Natural killer cell treated with Interleukin-12 subunit alpha and Interleukin-12 subunit beta and Interleukin-15 and Interleukin-18, amount 100 ng/mL, for 72 hours (primary cell): ENCODE data around the gene SLC38A3. TPM values are rescaled to one million over a fixed set of nuclear protein-coding genes. Genes with fewer than 3 reads are reported as not detected.

Experiments
- ATAC-seq, 2 donors: fragments of 150-1000 bp; cut with Tn5 transposase in 1 of 2; sonication (Bioruptor Pico), chemical (Tn5 transposase) in 1 of 2; 2 replicates each; pipeline ENCODE4 v1.10.0; 2021
- DNase-seq: peaks from one replicate; pipeline ENCODE4 v3.0.0; 2022; ENCODE audit warnings: low spot score
- H3K27ac Mint-ChIP-seq, 2 donors: 1 replicate in 1 of 2; 2 replicates in 1 of 2; pipeline ENCODE4 v1.8.0; 2022; ENCODE audit warnings: mixed read lengths in 2 of 2, mild to moderate bottlenecking in 1 of 2, moderate library complexity in 1 of 2
- H3K27me3 Mint-ChIP-seq, 2 donors: 1 replicate in 1 of 2; 2 replicates in 1 of 2; pipeline ENCODE4 v1.8.0; 2022; ENCODE audit warnings: mixed read lengths in 2 of 2
- H3K36me3 Mint-ChIP-seq: one replicate; pipeline ENCODE4 v1.8.0; 2022; ENCODE audit warnings: mixed read lengths
- H3K4me1 Mint-ChIP-seq, 2 donors: 1 replicate in 1 of 2; 2 replicates in 1 of 2; pipeline ENCODE4 v1.8.0; 2022; ENCODE audit warnings: low read depth in 2 of 2, mixed read lengths in 2 of 2, mild to moderate bottlenecking in 1 of 2
- H3K4me3 Mint-ChIP-seq: one replicate; pipeline ENCODE4 v1.8.0; 2022; ENCODE audit warnings: mixed read lengths
- H3K9me3 Mint-ChIP-seq: 2 replicates; pipeline ENCODE4 v1.8.0; 2022; ENCODE audit warnings: mixed read lengths
- total RNA-seq, 2 donors: library from RNA; stranded (reverse); gene quantifications; one replicate each; pipeline ENCODE4 v1.2.3, GENCODE V29; 2022

Gene SLC38A3
- total RNA-seq, 2 donors from 2014 or later, result not detected

DNA sequence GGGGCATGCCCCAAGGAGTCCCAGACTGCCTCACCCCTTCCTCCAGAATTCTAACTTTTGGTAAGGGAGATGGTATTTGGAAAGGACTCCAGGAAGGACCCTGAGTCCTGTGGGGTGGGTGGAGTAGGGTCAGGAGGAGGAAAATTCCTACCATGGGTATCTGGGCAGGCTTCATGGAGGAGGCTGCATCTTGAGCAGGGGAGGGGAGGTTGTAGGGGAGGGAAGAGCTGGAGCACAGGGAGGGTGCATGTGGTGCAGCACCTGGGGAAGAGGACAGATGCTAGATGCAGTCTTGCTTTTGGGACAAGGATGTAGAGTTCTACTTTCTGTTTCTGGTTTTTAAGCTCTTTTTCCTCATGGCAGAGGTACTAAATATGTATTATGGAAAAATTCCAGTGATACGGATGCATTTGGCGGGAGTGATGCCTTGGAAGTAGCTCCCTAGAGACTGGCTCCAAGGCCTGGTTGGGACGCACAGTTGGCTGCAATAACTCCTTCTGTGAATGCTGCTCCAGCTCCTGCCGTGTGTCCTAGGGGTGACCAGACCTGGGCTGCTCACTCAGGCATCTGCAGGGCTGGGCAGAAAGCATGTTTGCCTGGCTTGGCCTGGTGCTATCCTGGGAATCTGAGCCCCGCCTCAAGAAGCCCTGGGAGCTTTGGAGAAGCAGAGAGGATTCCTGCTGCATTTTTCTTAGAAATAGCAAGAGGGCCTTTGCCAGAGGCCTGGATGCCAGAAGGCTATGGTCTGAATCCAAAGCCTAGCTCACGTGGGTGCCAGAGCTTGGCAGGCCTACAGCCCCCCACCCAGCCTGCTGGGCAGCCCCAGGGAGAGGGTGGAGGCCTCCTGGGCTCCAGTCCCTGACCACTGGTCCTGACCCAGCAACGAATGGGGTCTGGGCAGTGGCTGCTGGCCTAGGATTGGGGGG, 39.8 kb upstream of the SLC38A3 start:
- H3K4me1 Mint-ChIP-seq, result no peaks in the 10 kb centered on the region
- no peaks in the 10 kb centered on the region for H3K27me3 Mint-ChIP-seq
- DNase-seq, result no peak
- H3K9me3 Mint-ChIP-seq, result no peaks in the 10 kb centered on the region
- peak overlapping the region in 1 of 2 donors; percentile 2 for H3K27ac Mint-ChIP-seq
- ATAC-seq, result no peak
- H3K36me3 Mint-ChIP-seq, result no peaks in the 10 kb centered on the region
- H3K4me3 Mint-ChIP-seq, result no peak overlapping the region

GRCh38 chr3:50165910-50166538, 39.0 kb upstream of the SLC38A3 start:
- H3K9me3 Mint-ChIP-seq, result no peaks in the 10 kb centered on the region
- no peak overlapping the region for H3K4me3 Mint-ChIP-seq
- H3K4me1 Mint-ChIP-seq, result no peaks in the 10 kb centered on the region

DNA sequence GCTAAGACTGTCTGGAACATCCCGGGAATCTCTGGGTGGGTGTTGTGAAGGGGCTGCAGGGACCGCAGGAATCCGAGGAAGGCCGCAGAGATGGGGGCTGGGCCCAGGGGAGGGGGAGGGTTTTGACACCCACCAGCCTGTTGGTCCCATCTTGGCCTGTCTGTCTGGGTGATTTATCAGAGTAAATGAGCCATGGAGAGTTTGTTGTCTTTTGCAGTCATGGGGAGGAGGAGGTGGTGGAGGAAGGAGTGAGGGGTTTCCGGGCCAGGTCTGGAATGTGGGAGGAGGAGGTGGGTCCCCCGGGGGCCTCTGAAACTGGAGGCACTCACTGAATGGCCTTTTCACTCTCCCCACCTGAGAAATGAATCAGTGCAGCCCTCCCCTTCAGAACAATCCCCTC, 38.5 kb upstream of the SLC38A3 start:
- H3K4me3 Mint-ChIP-seq, result no peak overlapping the region
- DNase-seq, result no peak

More at GRCh38 chr3:50165910-50166538, 39.0 kb upstream of the SLC38A3 start:
- H3K36me3 Mint-ChIP-seq, result no peaks in the 10 kb centered on the region
- no peaks in the 10 kb centered on the region for H3K27me3 Mint-ChIP-seq
- DNase-seq, result no peak
- no peak for ATAC-seq
- no peak overlapping the region for H3K27ac Mint-ChIP-seq

GRCh38 chr3:50167069-50167840, 37.8 kb upstream of the SLC38A3 start:
- H3K4me1 Mint-ChIP-seq, result no peaks in the 10 kb centered on the region
- H3K27ac Mint-ChIP-seq, result no peak overlapping the region
- H3K36me3 Mint-ChIP-seq, result no peaks in the 10 kb centered on the region
- ATAC-seq (no peak), DNase-seq (no peak)
- no peaks in the 10 kb centered on the region for H3K27me3 Mint-ChIP-seq
- H3K9me3 Mint-ChIP-seq, result no peaks in the 10 kb centered on the region
- no peak overlapping the region for H3K4me3 Mint-ChIP-seq

More for the DNA sequence above, 38.5 kb upstream of the SLC38A3 start:
- Mint-ChIP-seq H3K4me1 (no peaks in the 10 kb centered on the region), H3K36me3 (no peaks in the 10 kb centered on the region), H3K27ac (no peak overlapping the region), H3K9me3 (no peaks in the 10 kb centered on the region), H3K27me3 (no peaks in the 10 kb centered on the region)
- ATAC-seq, result no peak

DNA sequence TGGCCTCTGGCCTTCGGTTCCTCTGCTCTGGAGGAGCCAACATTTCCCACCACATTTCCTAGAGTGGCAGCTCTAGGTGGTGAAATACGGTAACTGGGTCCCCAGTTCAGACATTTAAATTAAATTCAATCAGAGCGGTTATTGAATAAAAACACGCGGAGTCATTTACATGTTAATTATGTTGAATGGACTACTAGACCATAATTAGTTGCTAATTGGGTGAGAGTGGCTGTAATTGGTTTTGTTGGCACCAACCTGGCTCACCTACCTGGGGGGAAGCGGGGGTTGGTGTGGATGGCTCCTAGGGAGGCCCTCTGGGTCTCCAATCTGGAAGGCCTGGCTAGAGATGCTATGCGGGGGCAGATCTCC, 37.2 kb upstream of the SLC38A3 start:
- no peaks in the 10 kb centered on the region for H3K27me3 Mint-ChIP-seq
- no peaks in the 10 kb centered on the region for H3K9me3 Mint-ChIP-seq
- DNase-seq, result no peak
- no peak overlapping the region for H3K4me3 Mint-ChIP-seq
- H3K27ac Mint-ChIP-seq, result no peak overlapping the region
- no peaks in the 10 kb centered on the region for H3K4me1 Mint-ChIP-seq
- ATAC-seq, result no peak
- no peaks in the 10 kb centered on the region for H3K36me3 Mint-ChIP-seq

DNA sequence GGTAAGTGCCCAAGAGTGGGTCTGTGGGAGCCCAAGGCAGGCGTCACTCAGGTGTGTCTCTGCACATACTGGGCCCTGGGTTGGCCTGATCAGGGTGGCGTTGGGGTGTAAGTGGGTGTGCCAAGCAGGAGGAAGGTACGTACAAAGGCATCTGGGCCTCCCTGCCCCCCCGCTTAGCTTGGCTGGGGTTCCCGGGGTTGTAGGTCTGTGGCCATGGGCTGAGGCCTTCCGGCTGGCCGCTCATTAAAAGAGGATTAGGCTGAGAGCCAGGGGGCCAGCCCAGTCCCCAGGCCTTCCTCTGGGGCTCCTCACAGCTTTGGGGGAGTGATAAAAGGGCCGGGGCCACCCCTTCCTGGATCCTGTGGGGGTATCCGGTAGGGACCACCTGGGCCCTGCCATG, 36.7 kb upstream of the SLC38A3 start:
- Mint-ChIP-seq H3K9me3 (no peaks in the 10 kb centered on the region), H3K27me3 (no peaks in the 10 kb centered on the region), H3K4me3 (no peak overlapping the region), H3K4me1 (no peaks in the 10 kb centered on the region), H3K36me3 (no peaks in the 10 kb centered on the region), H3K27ac (no peak overlapping the region)
- DNase-seq (no peak), ATAC-seq (no peak)

DNA sequence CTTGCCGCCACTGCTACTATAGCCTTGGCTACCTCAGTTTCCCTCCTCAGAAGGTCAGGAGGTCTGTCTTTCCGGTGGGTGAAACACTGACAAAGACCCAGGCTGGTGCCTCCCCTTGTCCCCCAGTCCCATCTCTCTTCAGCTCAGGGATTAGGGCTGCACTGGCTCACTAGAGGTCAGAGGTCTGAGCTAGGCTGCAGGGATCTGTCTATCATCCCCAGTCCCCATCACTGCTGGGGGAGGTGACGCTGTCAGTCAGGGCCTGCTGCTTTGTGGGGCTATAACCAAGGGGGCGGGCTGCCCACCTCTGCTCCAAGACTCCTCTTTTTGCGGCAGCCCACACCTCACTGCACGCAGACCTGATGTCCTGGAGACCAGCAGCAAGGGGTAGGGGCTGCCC, 36.3 kb upstream of the SLC38A3 start:
- Mint-ChIP-seq H3K27me3 (no peaks in the 10 kb centered on the region), H3K27ac (no peak overlapping the region), H3K9me3 (no peaks in the 10 kb centered on the region), H3K36me3 (no peaks in the 10 kb centered on the region), H3K4me1 (peaks cover 2 to 3% of the 10 kb centered on the region in 2 donors), H3K4me3 (no peak overlapping the region)
- DNase-seq (no peak), ATAC-seq (no peak)

GRCh38 chr3:50169232-50169832, 35.7 kb upstream of the SLC38A3 start:
- Mint-ChIP-seq H3K9me3 (no peaks in the 10 kb centered on the region), H3K27me3 (no peaks in the 10 kb centered on the region), H3K4me3 (no peak overlapping the region), H3K4me1 (peaks cover 2 to 4% of the 10 kb centered on the region in 2 donors), H3K36me3 (no peaks in the 10 kb centered on the region), H3K27ac (no peak overlapping the region)
- no peak for DNase-seq
- no peak for ATAC-seq

GRCh38 chr3:50169858-50170257, 35.2 kb upstream of the SLC38A3 start:
- Mint-ChIP-seq H3K36me3 (no peaks in the 10 kb centered on the region), H3K27ac (no peak overlapping the region), H3K4me1 (peaks cover 2 to 4% of the 10 kb centered on the region in 2 donors), H3K27me3 (no peaks in the 10 kb centered on the region), H3K9me3 (no peaks in the 10 kb centered on the region), H3K4me3 (no peak overlapping the region)
- DNase-seq (no peak), ATAC-seq (no peak)

DNA sequence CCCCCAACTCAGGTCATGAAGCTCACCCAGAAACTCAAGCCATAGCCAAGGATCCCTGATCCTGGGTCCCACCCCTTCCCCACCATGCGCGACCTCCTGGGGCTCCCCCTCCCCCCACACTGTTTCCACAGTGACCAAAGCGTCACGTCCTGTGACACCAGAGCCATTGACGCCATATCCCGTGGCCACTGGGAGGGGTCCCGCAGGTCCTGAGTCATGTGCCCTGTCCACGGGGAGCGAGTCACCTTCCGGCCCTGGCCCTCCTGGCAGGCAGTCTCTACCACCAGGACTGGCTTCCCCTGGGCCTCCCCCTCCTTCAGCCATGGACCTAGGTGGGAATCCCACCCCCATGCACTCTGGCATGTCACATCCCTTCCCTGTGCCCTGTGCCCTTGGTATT, 34.4 kb upstream of the SLC38A3 start:
- Mint-ChIP-seq H3K4me3 (no peak overlapping the region), H3K27ac (no peak overlapping the region), H3K27me3 (no peaks in the 10 kb centered on the region), H3K9me3 (no peaks in the 10 kb centered on the region), H3K36me3 (no peaks in the 10 kb centered on the region), H3K4me1 (peaks cover 2 to 4% of the 10 kb centered on the region in 2 donors)
- no peak for DNase-seq
- peak; percentile 64 to 69 for ATAC-seq

DNA sequence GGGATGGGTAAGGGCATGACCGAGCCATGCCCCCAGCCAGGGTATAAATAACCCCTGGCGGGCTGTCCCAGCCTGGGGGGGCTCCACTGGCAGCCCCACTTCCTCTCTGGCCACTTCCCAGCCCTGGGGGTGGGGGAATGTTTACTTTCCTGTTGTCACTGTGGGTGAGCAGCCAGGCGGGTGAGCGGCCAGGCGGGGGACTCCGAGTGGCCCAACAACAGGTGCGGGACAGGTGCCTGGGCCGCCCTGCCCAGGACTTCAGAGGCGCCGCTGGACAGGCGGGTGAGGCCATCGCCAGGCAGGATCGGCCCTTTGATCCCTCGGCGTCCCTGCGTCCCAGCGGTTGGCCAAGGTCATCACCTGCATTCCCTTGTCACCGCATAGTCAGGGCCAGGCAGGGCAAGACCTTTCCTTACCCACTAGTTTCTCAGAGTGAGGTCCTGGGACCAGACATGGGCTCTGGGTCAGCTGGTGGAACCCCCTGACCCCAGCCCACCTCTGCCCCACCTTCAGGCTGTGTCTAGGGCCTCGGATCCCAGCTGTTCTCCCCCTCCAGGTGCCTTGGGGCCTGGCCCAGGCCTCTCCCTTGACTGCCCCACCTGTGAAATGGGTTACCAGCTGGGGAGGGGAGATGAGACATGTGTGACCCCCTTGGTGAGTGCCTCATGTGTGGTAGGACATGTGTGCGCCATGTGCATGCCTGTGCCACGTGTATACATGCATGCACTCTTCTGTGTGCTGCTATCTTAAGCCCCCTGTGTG, 33.4 kb upstream of the SLC38A3 start:
- DNase-seq (no peak), ATAC-seq (no peak)
- Mint-ChIP-seq H3K27me3 (no peaks in the 10 kb centered on the region), H3K27ac (no peak overlapping the region), H3K4me3 (no peak overlapping the region), H3K4me1 (peaks cover 2 to 4% of the 10 kb centered on the region in 2 donors), H3K36me3 (no peaks in the 10 kb centered on the region), H3K9me3 (no peaks in the 10 kb centered on the region)

GRCh38 chr3:50172626-50173220, 32.3 kb upstream of the SLC38A3 start:
- H3K27me3 Mint-ChIP-seq, result no peaks in the 10 kb centered on the region
- no peaks in the 10 kb centered on the region for H3K36me3 Mint-ChIP-seq
- no peak overlapping the region for H3K27ac Mint-ChIP-seq

More at GRCh38 chr3:50172626-50173220, 32.3 kb upstream of the SLC38A3 start:
- DNase-seq, result no peak
- peaks cover 2 to 4% of the 10 kb centered on the region in 2 donors for H3K4me1 Mint-ChIP-seq
- no peak for ATAC-seq
- no peak overlapping the region for H3K4me3 Mint-ChIP-seq
- no peaks in the 10 kb centered on the region for H3K9me3 Mint-ChIP-seq
